Spleen (tissue), 7 donors: ENCODE measurements around the gene LGALS13.

ENCODE experiments used
- POLR2A ChIP-seq, 3 donors: fragments of 450-650 bp; IDR thresholded peaks; one replicate each; pipeline ENCODE4 v1.5.1; 2017; ENCODE audit warnings: antibody characterized with exemption in 3 of 3, mild to moderate bottlenecking in 1 of 3
- POLR2AphosphoS5 ChIP-seq, 3 donors: sonication (generic); formaldehyde crosslinking; IDR thresholded peaks; one replicate each; pipeline ENCODE4 v1.5.1; 2017; ENCODE audit warnings: antibody characterized with exemption in 3 of 3
- TF ChIP-seq, protein P1 (sequence below), 11 experiments: fragments of 200-600 bp in 7 of 11; fragments of 450-650 bp in 4 of 11; sonication (generic) in 4 of 11; IDR thresholded peaks in 8 of 11; conservative IDR thresholded peaks in 3 of 11; 1 replicate in 7 of 11; 2 replicates in 4 of 11; pipeline versions ENCODE4 v1.4.0 to v1.8.0; 2016 to 2021; ENCODE audit warnings: antibody characterized with exemption in 11 of 11, inconsistent platforms in 4 of 11, mild to moderate bottlenecking in 1 of 11
- donor health status: DM: no; HTN: no; CAD: no; lungs with moderate emphysema.
- donor health status: DM: no; HTN: no; CAD: no.
- donor health status: DM: no; HTN: no; CAD: no.

DNA sequence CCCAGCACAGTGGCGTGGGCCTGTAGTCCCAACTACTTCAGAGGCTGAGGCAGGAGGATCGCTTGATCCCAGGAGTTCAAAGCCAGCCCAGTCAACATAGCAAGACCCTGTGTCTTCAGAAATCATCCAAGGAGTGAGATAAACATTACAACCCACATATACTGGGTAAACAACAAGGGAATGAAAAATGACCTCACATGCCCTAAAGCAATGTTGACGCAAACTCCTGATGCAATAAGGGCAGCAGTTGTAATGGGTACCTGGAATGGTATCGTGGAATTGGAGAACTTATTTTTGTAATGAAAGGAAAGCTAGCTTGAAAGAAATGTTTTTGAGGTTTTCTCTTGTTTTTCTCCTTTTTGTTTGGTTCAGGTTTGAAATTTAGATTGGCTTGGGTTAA, 28.9 kb downstream of the LGALS13 start:
- no peak for TF ChIP-seq POLR2AphosphoS5 (IDR thresholded peaks at IDR 0.05)
- no peak for TF ChIP-seq POLR2A (IDR thresholded peaks at IDR 0.05)
- TF ChIP-seq, protein P1, sequence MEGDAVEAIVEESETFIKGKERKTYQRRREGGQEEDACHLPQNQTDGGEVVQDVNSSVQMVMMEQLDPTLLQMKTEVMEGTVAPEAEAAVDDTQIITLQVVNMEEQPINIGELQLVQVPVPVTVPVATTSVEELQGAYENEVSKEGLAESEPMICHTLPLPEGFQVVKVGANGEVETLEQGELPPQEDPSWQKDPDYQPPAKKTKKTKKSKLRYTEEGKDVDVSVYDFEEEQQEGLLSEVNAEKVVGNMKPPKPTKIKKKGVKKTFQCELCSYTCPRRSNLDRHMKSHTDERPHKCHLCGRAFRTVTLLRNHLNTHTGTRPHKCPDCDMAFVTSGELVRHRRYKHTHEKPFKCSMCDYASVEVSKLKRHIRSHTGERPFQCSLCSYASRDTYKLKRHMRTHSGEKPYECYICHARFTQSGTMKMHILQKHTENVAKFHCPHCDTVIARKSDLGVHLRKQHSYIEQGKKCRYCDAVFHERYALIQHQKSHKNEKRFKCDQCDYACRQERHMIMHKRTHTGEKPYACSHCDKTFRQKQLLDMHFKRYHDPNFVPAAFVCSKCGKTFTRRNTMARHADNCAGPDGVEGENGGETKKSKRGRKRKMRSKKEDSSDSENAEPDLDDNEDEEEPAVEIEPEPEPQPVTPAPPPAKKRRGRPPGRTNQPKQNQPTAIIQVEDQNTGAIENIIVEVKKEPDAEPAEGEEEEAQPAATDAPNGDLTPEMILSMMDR (IDR thresholded peaks at IDR 0.05 in 8 of 11, conservative IDR thresholded peaks at IDR 0.05 in 3 of 11) = no peak
